ENCODE data around the gene ARID1B.
A peak's percentile ranks its signal among the peaks of the same experiment; 100 is the strongest.

Gene ARID1B

GRCh38 chr6:157221049-157221816, 444.1 kb downstream of the ARID1B start:
- TF ChIP-seq, protein P1, sequence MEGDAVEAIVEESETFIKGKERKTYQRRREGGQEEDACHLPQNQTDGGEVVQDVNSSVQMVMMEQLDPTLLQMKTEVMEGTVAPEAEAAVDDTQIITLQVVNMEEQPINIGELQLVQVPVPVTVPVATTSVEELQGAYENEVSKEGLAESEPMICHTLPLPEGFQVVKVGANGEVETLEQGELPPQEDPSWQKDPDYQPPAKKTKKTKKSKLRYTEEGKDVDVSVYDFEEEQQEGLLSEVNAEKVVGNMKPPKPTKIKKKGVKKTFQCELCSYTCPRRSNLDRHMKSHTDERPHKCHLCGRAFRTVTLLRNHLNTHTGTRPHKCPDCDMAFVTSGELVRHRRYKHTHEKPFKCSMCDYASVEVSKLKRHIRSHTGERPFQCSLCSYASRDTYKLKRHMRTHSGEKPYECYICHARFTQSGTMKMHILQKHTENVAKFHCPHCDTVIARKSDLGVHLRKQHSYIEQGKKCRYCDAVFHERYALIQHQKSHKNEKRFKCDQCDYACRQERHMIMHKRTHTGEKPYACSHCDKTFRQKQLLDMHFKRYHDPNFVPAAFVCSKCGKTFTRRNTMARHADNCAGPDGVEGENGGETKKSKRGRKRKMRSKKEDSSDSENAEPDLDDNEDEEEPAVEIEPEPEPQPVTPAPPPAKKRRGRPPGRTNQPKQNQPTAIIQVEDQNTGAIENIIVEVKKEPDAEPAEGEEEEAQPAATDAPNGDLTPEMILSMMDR (conservative IDR thresholded peaks at IDR 0.05) = no peak
- peak overlapping the region; percentile 65 for H3K27ac ChIP-seq

GRCh38 chr6:157221817-157222175, 444.6 kb downstream of the ARID1B start:
- peak overlapping the region; percentile 65 for H3K27ac ChIP-seq
- TF ChIP-seq, protein P1 (conservative IDR thresholded peaks at IDR 0.05) = no peak
- TF ChIP-seq ZFX (IDR thresholded peaks at IDR 0.05) = no peak

GRCh38 chr6:157222201-157222981, 445.2 kb downstream of the ARID1B start:
- TF ChIP-seq, protein P1 (conservative IDR thresholded peaks at IDR 0.05) = no peak
- no peak for TF ChIP-seq ZFX (IDR thresholded peaks at IDR 0.05)
- H3K27ac ChIP-seq = no peak overlapping the region

GRCh38 chr6:157223021-157223430, 445.8 kb downstream of the ARID1B start:
- TF ChIP-seq ZFX (IDR thresholded peaks at IDR 0.05) = no peak
- TF ChIP-seq, protein P1 (conservative IDR thresholded peaks at IDR 0.05) = no peak
- no peak overlapping the region for H3K27ac ChIP-seq

DNA sequence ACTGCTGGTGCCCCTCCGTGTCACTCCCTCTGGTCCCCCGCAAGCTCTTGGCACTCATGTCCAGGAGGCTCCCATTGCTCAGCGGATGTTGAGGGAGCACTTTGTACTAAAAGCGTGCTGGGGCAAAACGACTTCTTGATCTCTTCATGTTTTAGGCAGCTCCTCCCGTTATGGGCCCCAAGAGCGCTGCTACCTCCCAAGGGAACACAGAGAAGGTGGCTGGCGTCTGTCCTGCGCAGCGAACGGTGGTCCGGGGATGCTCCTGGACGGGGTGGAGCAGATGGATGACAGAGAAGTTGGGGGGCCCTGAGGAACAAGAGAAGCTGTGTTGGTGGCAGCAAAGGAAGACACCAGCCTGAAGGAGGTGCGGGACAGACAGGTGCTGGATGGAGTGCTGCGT, 446.3 kb downstream of the ARID1B start:
- TF ChIP-seq, protein P1 (conservative IDR thresholded peaks at IDR 0.05) = no peak
- no peak for TF ChIP-seq ZFX (IDR thresholded peaks at IDR 0.05)
- no peak overlapping the region for H3K27ac ChIP-seq

DNA sequence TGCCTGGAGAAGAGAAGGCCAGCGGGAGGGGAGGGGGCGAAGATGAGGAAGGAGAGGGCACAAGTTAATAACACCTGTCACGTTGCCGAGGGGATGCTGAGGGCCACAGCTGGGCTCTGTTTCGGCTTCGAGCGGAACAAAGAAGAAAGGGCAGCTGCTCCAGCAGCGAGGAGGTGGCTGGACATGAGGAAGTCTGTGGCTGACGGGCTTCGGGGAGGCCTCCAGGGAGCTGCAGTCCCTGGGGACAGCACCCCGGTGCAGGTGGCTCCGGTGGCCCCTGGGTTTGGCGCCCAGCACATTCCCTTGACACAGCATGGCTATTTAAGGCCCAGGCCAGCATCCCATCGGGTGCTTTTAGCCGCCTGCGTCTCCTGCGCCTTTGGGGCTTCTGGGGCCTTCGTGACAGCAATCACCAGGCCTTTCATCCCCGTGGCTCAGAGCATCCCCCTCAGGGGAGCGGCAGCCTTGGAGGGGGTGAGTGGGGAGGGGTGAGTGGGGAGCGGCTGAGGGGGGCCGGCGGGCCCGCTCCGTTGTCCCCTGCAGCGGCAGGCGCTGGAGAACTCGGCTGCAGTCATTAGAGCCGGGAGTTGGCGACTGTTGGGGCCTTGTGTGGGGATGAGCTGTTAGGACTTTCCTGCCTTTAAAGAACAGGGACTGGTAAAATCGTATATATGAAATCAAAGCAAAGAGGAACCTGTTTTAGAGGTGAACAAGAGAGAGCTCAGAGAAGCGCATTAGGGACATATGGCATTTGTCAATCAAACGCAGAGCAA, 447.2 kb downstream of the ARID1B start:
- no peak overlapping the region for H3K27ac ChIP-seq
- no peak for TF ChIP-seq ZFX (IDR thresholded peaks at IDR 0.05)
- TF ChIP-seq, protein P1 (conservative IDR thresholded peaks at IDR 0.05) = no peak
